GM12878 (cell line): ENCODE data around the gene IMMP2L. TPM values are rescaled to one million over a fixed set of nuclear protein-coding genes. Genes with fewer than 3 reads are reported as not detected.

ENCODE experiments used
- ATAC-seq: fragments of 200-7000 bp; cut with Tn5 transposase; 3 replicates; pipeline ENCODE4 v1.9.1; 2020; ENCODE audit warnings: mild to moderate bottlenecking, moderate library complexity
- BruUV-seq: library from RNA; stranded (reverse); fragments of 400-500 nt; replicated peaks from 2 replicates; lab custom pipeline; 2021; lab: Mats Ljungman, UMichigan
- CTCF ChIA-PET: fragments of 300-600 bp; sonication (Branson Sonifier 250); formaldehyde crosslinking; extraction: SDS; loops from one replicate; lab custom pipeline; 2021; ENCODE audit warnings: inconsistent platforms; lab: Yijun Ruan, JAX
- POLR2A ChIA-PET: fragments of 350-600 bp; formaldehyde crosslinking; extraction: SDS; loops from one replicate; lab custom pipeline; 2021; ENCODE audit warnings: inconsistent platforms; lab: Charles Lee
- RAD21 ChIA-PET: fragments of 300-600 bp; sonication (Branson Sonifier 250); formaldehyde crosslinking; loops from one replicate; lab custom pipeline; 2023; ENCODE audit warnings: antibody characterized with exemption; ENCODE audit not compliant: unreplicated experiment; lab: Charles Lee
- SMC1A ChIA-PET: fragments of 300-600 bp; sonication (Branson Sonifier 250); formaldehyde crosslinking; loops from one replicate; lab custom pipeline; 2023; ENCODE audit not compliant: unreplicated experiment, uncharacterized antibody; lab: Charles Lee
- DNase-seq: peaks from one replicate; pipeline ENCODE4 v3.0.0-alpha.2; 2011; ENCODE audit warnings: low read depth, low spot score
- FAIRE-seq: peaks from 3 replicates; lab custom pipeline; 2011; peaks lifted over from hg19 to GRCh38; lab: Jason Lieb, UNC
- H2AFZ ChIP-seq: 2 replicates; pipeline ENCODE4 v1.6.0; 2011; ENCODE audit warnings: low read depth, low read length, control low read depth; ENCODE audit not compliant: control insufficient read depth
- H3K27ac ChIP-seq: 2 replicates; pipeline ENCODE4 v1.5.1; 2011; ENCODE audit warnings: control low read depth; ENCODE audit not compliant: control insufficient read depth, insufficient read depth
- H3K27me3 ChIP-seq, 2 experiments: replicated peaks in 1 of 2; 2 replicates each; pipeline versions ENCODE4 v1.6.0 to v1.6.1; 2011; ENCODE audit warnings: low read length in 1 of 2; ENCODE audit not compliant: control insufficient read depth in 2 of 2, insufficient read depth in 2 of 2
- H3K36me3 ChIP-seq, 2 experiments: 2 replicates each; pipeline ENCODE4 v1.5.1; 2011; ENCODE audit warnings: low read length in 1 of 2; ENCODE audit not compliant: control insufficient read depth in 2 of 2, insufficient read depth in 2 of 2
- H3K4me1 ChIP-seq: 2 replicates; pipeline ENCODE4 v1.6.1; 2011; ENCODE audit warnings: mild to moderate bottlenecking, low read length, moderate library complexity, mixed read lengths; ENCODE audit not compliant: control insufficient read depth, insufficient read depth
- H3K4me2 ChIP-seq: 2 replicates; pipeline ENCODE4 v1.6.0; 2011; ENCODE audit warnings: control low read depth; ENCODE audit not compliant: control insufficient read depth, insufficient read depth
- H3K4me3 ChIP-seq: fragments of 200-600 bp; sonication (generic); 2 replicates; pipeline ENCODE4 v1.5.1; 2016
- H3K79me2 ChIP-seq: 2 replicates; pipeline ENCODE4 v1.6.0; 2011; ENCODE audit warnings: low read length; ENCODE audit not compliant: control insufficient read depth, insufficient read depth
- H3K9ac ChIP-seq: 2 replicates; pipeline ENCODE4 v1.8.0; 2011; ENCODE audit warnings: low read length, control low read depth, mixed read lengths; ENCODE audit not compliant: control insufficient read depth, insufficient read depth
- H3K9me3 ChIP-seq: replicated peaks from 3 replicates; pipeline ENCODE4 v1.5.1; 2011; ENCODE audit warnings: mild to moderate bottlenecking, low read length; ENCODE audit not compliant: control insufficient read depth, insufficient read depth
- H4K20me1 ChIP-seq: 2 replicates; pipeline ENCODE4 v1.6.0; 2011; ENCODE audit not compliant: control insufficient read depth, insufficient read depth
- CBX3 ChIP-seq: fragments of 200-600 bp; sonication (generic); IDR thresholded peaks from 2 replicates; pipeline ENCODE4 v1.6.1; 2016; ENCODE audit warnings: low read depth, borderline replicate concordance
- CREM ChIP-seq: IDR thresholded peaks from 2 replicates; pipeline ENCODE4 v1.6.1; 2014; ENCODE audit warnings: antibody characterized with exemption, low read depth
- E2F4 ChIP-seq: IDR thresholded peaks from 2 replicates; pipeline ENCODE4 v1.6.1; 2012; ENCODE audit warnings: low read depth, low read length, improper control_type of control experiment
- E2F8 ChIP-seq: fragments of 450-650 bp; IDR thresholded peaks from 2 replicates; pipeline ENCODE4 v1.6.1; 2018; ENCODE audit warnings: mild to moderate bottlenecking, low read depth, moderate library complexity; ENCODE audit not compliant: partially characterized antibody
- IKZF2 ChIP-seq, 2 experiments: fragments of 450-650 bp; IDR thresholded peaks; 2 replicates each; pipeline ENCODE4 v1.6.1; 2017; ENCODE audit warnings: mild to moderate bottlenecking in 2 of 2, moderate library complexity in 2 of 2
- JUNB ChIP-seq: IDR thresholded peaks from 2 replicates; pipeline ENCODE4 v1.6.1; 2016; ENCODE audit warnings: antibody characterized with exemption, mild to moderate bottlenecking
- MYB ChIP-seq: fragments of 150-350 bp; IDR thresholded peaks from 2 replicates; pipeline ENCODE4 v1.6.1; 2014; ENCODE audit warnings: mild to moderate bottlenecking, low read depth, low read length, borderline replicate concordance
- NFXL1 ChIP-seq: fragments of 450-650 bp; IDR thresholded peaks from 2 replicates; pipeline ENCODE4 v1.6.1; 2017; ENCODE audit warnings: antibody characterized with exemption, mild to moderate bottlenecking, borderline replicate concordance
- POLR2A ChIP-seq: IDR thresholded peaks from 2 replicates; pipeline ENCODE4 v1.6.1; 2011; ENCODE audit warnings: low read depth, mild to moderate bottlenecking, low read length
- RELA ChIP-seq: fragments of 450-650 bp; IDR thresholded peaks from 2 replicates; pipeline ENCODE4 v1.8.0; 2014; ENCODE audit warnings: borderline replicate concordance; ENCODE audit not compliant: partially characterized antibody
- SIN3A ChIP-seq: IDR thresholded peaks from 2 replicates; pipeline ENCODE4 v1.6.1; 2012; ENCODE audit warnings: low read depth, low read length, improper control_type of control experiment
- SRF ChIP-seq, 2 experiments: IDR thresholded peaks; 2 replicates each; pipeline ENCODE4 v1.6.1; 2011; ENCODE audit warnings: low read depth in 2 of 2, low read length in 2 of 2, mild to moderate bottlenecking in 1 of 2, moderate library complexity in 1 of 2
- TCF3 ChIP-seq: IDR thresholded peaks from 2 replicates; pipeline ENCODE4 v1.6.1; 2012; ENCODE audit warnings: low read depth, mild to moderate bottlenecking, low read length, borderline replicate concordance; ENCODE audit not compliant: insufficient read depth
- ZNF274 ChIP-seq: IDR thresholded peaks from one replicate; pipeline ENCODE4 v1.8.0; 2011; ENCODE audit not compliant: insufficient read length, insufficient read depth
- WGBS: methylation state at CpG from one replicate; pipeline ENCODE4 v1.1.6; 2016; ENCODE audit warnings: low lambda C conversion rate; ENCODE audit not compliant: insufficient replicate concordance, insufficient coverage; ENCODE audit errors: missing lambda C conversion rate; 5-methylcytosine and 5-hydroxymethylcytosine counted together
- in situ Hi-C: fragments of 300-500 bp; cut with MboI; formaldehyde crosslinking; loops from 9 replicates; pipeline ENCODE4 v1.14.3; 2018; ENCODE audit warnings: mixed read lengths
- intact Hi-C: fragments of 100-400 bp; cut with micrococcal nuclease; formaldehyde crosslinking; loops from one replicate; pipeline ENCODE4 v1.14.2; 2022; ENCODE audit not compliant: unreplicated experiment
- polyA plus RNA-seq, 11 experiments: library from polyadenylated mRNA; depleted of rRNA in 4 of 11; unstranded in 6 of 11; stranded (reverse) in 5 of 11; fragments of >200 nt; fragmentation: Nextera tagmentation in 4 of 11; fragmentation: Illumina TruSeq in 1 of 11; extraction: Ambion mirVana in 4 of 11; extraction: Trizol in 1 of 11; gene quantifications; 1 replicate in 1 of 11; 2 replicates in 10 of 11; pipeline versions ENCODE4 v1.2.1 to v1.2.3, GENCODE V29; 2011 to 2016; ENCODE audit warnings: inconsistent platforms in 2 of 11, missing spikeins in 2 of 11, low read depth in 1 of 11
- total RNA-seq, 4 experiments: library from RNA; depleted of rRNA in 3 of 4; stranded (reverse); fragments of >200 nt in 3 of 4; fragmentation: Illumina TruSeq in 1 of 4; extraction: Trizol in 1 of 4; gene quantifications; 2 replicates each; pipeline versions ENCODE4 v1.2.1 to v1.2.3, GENCODE V29; 2013 to 2021

Gene IMMP2L
- total and polyA plus RNA-seq, 10 of the 15 experiments (the other 5 are each of a cell fraction or from before 2014, with no cell fraction given): 12.6 to 46.3 (median 19.6) TPM

GRCh38 chr7:111556977-111557376 is 5.3 kb downstream of the IMMP2L start:
- intact Hi-C loops: loop anchor here (10.0 kb wide), 1 partner anchor 898 kb away; the partner anchor contains the start of gene IFRD1

GRCh38 chr7:111554086-111554485 is 8.2 kb downstream of the IMMP2L start:
- no peak overlapping the region for H2AFZ ChIP-seq
- 50% methylated on average over 4 of the region's 4 CpGs for WGBS
- in situ Hi-C loops (no loop called here), intact Hi-C loops (loop anchor here (10.0 kb wide), 1 partner anchor 901 kb away; the partner anchor contains the start of gene IFRD1)
- peaks cover under 1% of the 10 kb centered on the region for H3K4me1 ChIP-seq
- ChIA-PET SMC1A (interaction anchor here (1.2 to 1.8 kb wide), 2 partner anchors 46 to 416 kb away, joined by 5 to 6 read pairs; no protein-coding TSS in a partner anchor), POLR2A (no interaction called here), RAD21 (interaction anchor here (0.8 kb wide), 1 partner anchor 26 kb away, joined by 3 read pairs; no protein-coding TSS in a partner anchor), CTCF (interaction anchor here (1.1 kb wide), 1 partner anchor 22 kb away, joined by 3 read pairs; no protein-coding TSS in a partner anchor)
- peaks cover 0 to 3% of the 10 kb centered on the region in 2 experiments; a peak in 2 of 4 replicates for H3K36me3 ChIP-seq
- FAIRE-seq: no peak
- DNase-seq: no peak
- no peak overlapping the region for H3K27ac ChIP-seq
- no peaks in the 10 kb centered on the region for H4K20me1 ChIP-seq
- no peak for ATAC-seq
- no peaks in the 10 kb centered on the region for H3K79me2 ChIP-seq
- TF ChIP-seq JUNB: no peak
- TF ChIP-seq E2F8: no peak
- TF ChIP-seq SIN3A: no peak
- no peak for TF ChIP-seq E2F4
- no peak for TF ChIP-seq POLR2A
- TF ChIP-seq MYB: no peak
- TF ChIP-seq CBX3: no peak
- TF ChIP-seq SRF (IDR thresholded peaks at IDR 0.05; ENCODE audit: low read depth in 2 of 2, low read length in 2 of 2): no peak
- no peak for TF ChIP-seq RELA
- no peaks in the 10 kb centered on the region; the same call in 2 of the 3 replicates for H3K9me3 ChIP-seq
- no peak overlapping the region for H3K4me2 ChIP-seq
- H3K27me3 ChIP-seq: no peaks in the 10 kb centered on the region
- no peak overlapping the region for H3K4me3 ChIP-seq
- H3K9ac ChIP-seq: no peak overlapping the region
- BruUV-seq: no TSS peak

More at GRCh38 chr7:111556977-111557376, 5.3 kb downstream of the IMMP2L start:
- no peaks in the 10 kb centered on the region; a peak in 2 of 4 replicates for H3K36me3 ChIP-seq
- H3K27me3 ChIP-seq: no peaks in the 10 kb centered on the region
- ATAC-seq: no peak
- H3K9me3 ChIP-seq: no peaks in the 10 kb centered on the region; the same call in 2 of the 3 replicates
- no peak for DNase-seq
- ChIA-PET SMC1A (interaction anchor here (0.8 kb wide), 1 partner anchor 30 kb away, joined by 4 read pairs; no protein-coding TSS in a partner anchor), CTCF (no interaction called here), RAD21 (interaction anchor here (1.1 kb wide), 1 partner anchor 419 kb away, joined by 3 read pairs; no protein-coding TSS in a partner anchor), POLR2A (interaction anchor here (0.6 kb wide), 1 partner anchor 195 kb away, joined by 3 read pairs; no protein-coding TSS in a partner anchor)
- BruUV-seq: no TSS peak
- peaks cover 11% of the 10 kb centered on the region for H3K4me1 ChIP-seq
- in situ Hi-C loops: no loop called here
- H2AFZ ChIP-seq: no peak overlapping the region
- no peak overlapping the region for H3K4me3 ChIP-seq
- no peak overlapping the region for H3K27ac ChIP-seq
- H3K9ac ChIP-seq: no peak overlapping the region
- no peak for FAIRE-seq
- H3K79me2 ChIP-seq: peaks cover 9% of the 10 kb centered on the region
- TF ChIP-seq NFXL1: no peak
- TF ChIP-seq ZNF274: no peak
- no peak for TF ChIP-seq CREM
- TF ChIP-seq SIN3A: no peak
- TF ChIP-seq TCF3: no peak
- no peak for TF ChIP-seq IKZF2 (IDR thresholded peaks at IDR 0.05)
- H3K4me2 ChIP-seq: no peak overlapping the region
- no peaks in the 10 kb centered on the region for H4K20me1 ChIP-seq
